Glutamatergic neuron (in vitro differentiated cells): ENCODE data around the gene FSTL4. TPM values are rescaled to one million over a fixed set of nuclear protein-coding genes. Genes with fewer than 3 reads are reported as not detected.

Experiments
- DNase-seq: peaks from one replicate; pipeline ENCODE4 v3.0.0; 2022
- H3K27ac Mint-ChIP-seq: one replicate; pipeline ENCODE4 v1.8.0; 2020; ENCODE audit warnings: mild to moderate bottlenecking, mixed read lengths, inconsistent platforms; ENCODE audit not compliant: unreplicated experiment
- H3K27me3 Mint-ChIP-seq: one replicate; pipeline ENCODE4 v1.8.0; 2020; ENCODE audit warnings: mild to moderate bottlenecking, moderate library complexity, mixed read lengths, inconsistent platforms; ENCODE audit not compliant: unreplicated experiment
- H3K36me3 Mint-ChIP-seq: one replicate; pipeline ENCODE4 v1.8.0; 2020; ENCODE audit warnings: mild to moderate bottlenecking, mixed read lengths, inconsistent platforms; ENCODE audit not compliant: unreplicated experiment
- H3K4me1 Mint-ChIP-seq: one replicate; pipeline ENCODE4 v1.8.0; 2020; ENCODE audit warnings: mild to moderate bottlenecking, low read depth, mixed read lengths, inconsistent platforms; ENCODE audit not compliant: unreplicated experiment
- H3K4me3 Mint-ChIP-seq: one replicate; pipeline ENCODE4 v1.8.0; 2020; ENCODE audit warnings: mild to moderate bottlenecking, mixed read lengths, inconsistent platforms; ENCODE audit not compliant: unreplicated experiment
- H3K9me3 Mint-ChIP-seq: one replicate; pipeline ENCODE4 v1.8.0; 2020; ENCODE audit warnings: mild to moderate bottlenecking, moderate library complexity, mixed read lengths, inconsistent platforms; ENCODE audit not compliant: unreplicated experiment
- CTCF ChIP-seq: fragments of 200-600 bp; sonication (generic); IDR thresholded peaks from one replicate; pipeline ENCODE4 v1.5.0; 2021; ENCODE audit not compliant: partially characterized antibody, unreplicated experiment
- total RNA-seq: library from RNA; stranded (reverse); fragmentation: NEBNext Ultra II Directional; extraction: Animal tissue kit (Norgen Biotek cat#: 25700); gene quantifications from one replicate; pipeline ENCODE4 v1.2.1, GENCODE V29; 2021; ENCODE audit not compliant: unreplicated experiment

The FSTL4 gene
- total RNA-seq, 1 donor from 2014 or later, result 29.0 TPM

DNA sequence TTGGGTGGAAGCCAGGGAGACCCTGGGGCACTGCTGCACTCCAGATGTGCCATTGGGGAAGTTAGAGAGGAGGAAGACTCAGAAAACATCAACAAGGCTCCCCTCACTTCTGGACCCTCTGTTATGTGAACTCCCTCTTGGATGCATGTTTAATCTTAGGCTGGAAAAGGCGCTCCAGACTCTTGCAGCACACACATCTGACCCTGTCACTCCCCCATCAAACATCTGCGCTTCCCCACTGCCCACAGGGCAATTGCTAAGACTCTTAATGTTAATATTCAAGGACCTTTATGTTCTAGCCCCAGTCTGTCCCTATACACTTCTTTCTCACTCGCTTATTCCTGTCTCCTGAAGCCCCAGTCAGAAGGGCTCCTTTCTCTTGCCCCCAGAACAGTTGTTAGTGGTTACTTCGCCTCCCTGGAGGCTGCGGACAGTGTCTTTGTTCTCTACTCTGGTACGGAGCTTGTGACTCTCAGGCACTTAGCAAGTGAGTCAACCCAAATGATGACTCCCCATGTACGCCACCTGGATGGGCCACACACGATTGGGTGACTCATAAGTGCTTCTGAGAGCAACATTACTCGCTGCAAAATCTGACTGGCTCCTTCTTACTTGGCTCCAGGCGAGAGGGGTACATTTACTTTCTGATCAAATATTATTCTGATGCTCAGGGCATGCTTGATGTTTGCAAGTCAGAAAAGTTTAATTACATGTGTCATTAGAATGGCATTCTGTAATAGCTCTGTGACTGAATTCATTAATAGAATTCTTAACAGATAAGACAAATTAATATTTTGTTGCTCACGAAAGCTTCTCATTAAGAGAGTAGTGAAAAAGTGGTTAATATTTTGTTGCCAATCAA lies 366.9 kb downstream of the FSTL4 start:
- DNase-seq, result no peak
- no peak for TF ChIP-seq CTCF
- no peak overlapping the region for H3K27ac Mint-ChIP-seq
- peaks cover 2% of the 10 kb centered on the region for H3K9me3 Mint-ChIP-seq
- no peaks in the 10 kb centered on the region for H3K27me3 Mint-ChIP-seq
- peaks cover 5% of the 10 kb centered on the region for H3K4me1 Mint-ChIP-seq
- peaks cover 6% of the 10 kb centered on the region for H3K36me3 Mint-ChIP-seq
- no peak overlapping the region for H3K4me3 Mint-ChIP-seq

DNA sequence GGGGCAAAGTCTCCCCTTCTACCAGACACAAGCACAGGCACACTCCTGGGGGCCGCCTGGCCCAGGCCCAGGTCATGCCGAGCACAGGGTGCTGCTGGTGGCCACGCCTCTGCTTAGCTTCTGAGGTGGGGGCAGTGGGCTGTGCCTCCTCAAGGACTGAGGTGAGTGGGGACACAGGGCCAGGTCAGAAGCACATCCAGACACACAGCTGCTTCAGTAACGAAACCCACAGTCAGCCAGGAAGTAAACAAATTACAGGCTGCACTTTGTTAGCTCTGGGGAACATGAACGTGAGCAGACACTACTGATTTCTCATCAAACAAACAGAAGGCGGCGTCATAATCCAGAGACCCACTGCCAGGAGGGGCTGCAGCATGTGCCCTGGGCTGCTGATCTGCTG lies 368.1 kb downstream of the FSTL4 start:
- TF ChIP-seq CTCF, result no peak

GRCh38 chr5:133243196-133243595 lies 369.1 kb downstream of the FSTL4 start:
- no peaks in the 10 kb centered on the region for H3K27me3 Mint-ChIP-seq
- DNase-seq, result no peak
- H3K9me3 Mint-ChIP-seq, result peaks cover 2% of the 10 kb centered on the region
- TF ChIP-seq CTCF, result no peak
- peaks cover 7% of the 10 kb centered on the region for H3K36me3 Mint-ChIP-seq
- peaks cover 5% of the 10 kb centered on the region for H3K4me1 Mint-ChIP-seq
- H3K4me3 Mint-ChIP-seq, result no peak overlapping the region
- no peak overlapping the region for H3K27ac Mint-ChIP-seq

More for the DNA sequence above, 368.1 kb downstream of the FSTL4 start:
- Mint-ChIP-seq H3K4me1 (peaks cover 5% of the 10 kb centered on the region), H3K27me3 (no peaks in the 10 kb centered on the region), H3K27ac (no peak overlapping the region), H3K9me3 (peaks cover 2% of the 10 kb centered on the region), H3K36me3 (peaks cover 13% of the 10 kb centered on the region), H3K4me3 (no peak overlapping the region)
- DNase-seq, result no peak

GRCh38 chr5:133242221-133242835 lies 370.0 kb downstream of the FSTL4 start:
- H3K9me3 Mint-ChIP-seq, result peaks cover 2% of the 10 kb centered on the region
- peaks cover 5% of the 10 kb centered on the region for H3K4me1 Mint-ChIP-seq
- DNase-seq, result no peak
- no peak overlapping the region for H3K27ac Mint-ChIP-seq
- peaks cover 7% of the 10 kb centered on the region for H3K36me3 Mint-ChIP-seq
- H3K27me3 Mint-ChIP-seq, result no peaks in the 10 kb centered on the region
- no peak for TF ChIP-seq CTCF
- no peak overlapping the region for H3K4me3 Mint-ChIP-seq
